ENCODE measurements around the gene MYT1. TPM values are rescaled to one million over a fixed set of nuclear protein-coding genes. Genes with fewer than 3 reads are reported as not detected.

The MYT1 gene
- total RNA-seq, 4 donors from 2014 or later = not detected

- H3K27me3 ChIP-seq = no peaks in the 10 kb centered on the region
- no peak for DNase-seq (ENCODE audit: low spot score in 2 of 2)
- TF ChIP-seq CTCF (IDR thresholded peaks at IDR 0.05) (no peak), EP300 (IDR thresholded peaks at IDR 0.05) (no peak), POLR2A (IDR thresholded peaks at IDR 0.05) (no peak)
- 45 to 53% methylated on average over 5 of the region's 5 CpGs for WGBS, 2 donors
- H3K4me1 ChIP-seq = peaks cover 0 to 47% (median 7%) of the 10 kb centered on the region in 4 donors
- H3K9me3 ChIP-seq = no peaks in the 10 kb centered on the region
- H3K36me3 ChIP-seq = peaks cover 0 to 38% (median 0%) of the 10 kb centered on the region in 3 donors
- H3K27ac ChIP-seq = no peak overlapping the region
- H3K4me3 ChIP-seq = no peak overlapping the region
Observed at GRCh38 chr20:64265201-64265600, 100.9 kb downstream of the MYT1 start.

- no peaks in the 10 kb centered on the region for H3K9me3 ChIP-seq
- no peak overlapping the region for H3K4me3 ChIP-seq
- WGBS, 2 donors = 48 to 57% methylated on average over 5 of the region's 5 CpGs
- TF ChIP-seq EP300 (IDR thresholded peaks at IDR 0.05) (no peak), POLR2A (IDR thresholded peaks at IDR 0.05) (no peak), CTCF (IDR thresholded peaks at IDR 0.05) (no peak)
- DNase-seq (ENCODE audit: low spot score in 2 of 2) = no peak
- no peaks in the 10 kb centered on the region for H3K27me3 ChIP-seq
- no peak overlapping the region for H3K27ac ChIP-seq
- H3K36me3 ChIP-seq = peaks cover 0 to 38% (median 0%) of the 10 kb centered on the region in 3 donors
- peaks cover 0 to 30% (median 0%) of the 10 kb centered on the region in 4 donors for H3K4me1 ChIP-seq
Observed at GRCh38 chr20:64266988-64267387, 102.7 kb downstream of the MYT1 start.

GRCh38 chr20:64268174-64268573 is 103.9 kb downstream of the MYT1 start:
- Histone ChIP-seq H3K27me3 (no peaks in the 10 kb centered on the region), H3K27ac (no peak overlapping the region), H3K4me3 (no peak overlapping the region), H3K9me3 (no peaks in the 10 kb centered on the region), H3K36me3 (peaks cover 0 to 34% (median 0%) of the 10 kb centered on the region in 3 donors), H3K4me1 (peaks cover 0 to 18% (median 0%) of the 10 kb centered on the region in 4 donors)
- TF ChIP-seq EP300 (IDR thresholded peaks at IDR 0.05) (no peak), POLR2A (IDR thresholded peaks at IDR 0.05) (no peak), CTCF (IDR thresholded peaks at IDR 0.05) (no peak)
- DNase-seq (ENCODE audit: low spot score in 2 of 2) = no peak
- WGBS, 2 donors = 76 to 85% methylated on average over 10 of the region's 10 CpGs

- peaks cover 0 to 45% (median 0%) of the 10 kb centered on the region in 3 donors for H3K36me3 ChIP-seq
- WGBS, 2 donors = 93 to 96% methylated on average over 53 of the region's 53 CpGs
Observed at GRCh38 chr20:64269604-64270411, 105.6 kb downstream of the MYT1 start.

More at GRCh38 chr20:64269604-64270411, 105.6 kb downstream of the MYT1 start:
- no peak for TF ChIP-seq EP300 (IDR thresholded peaks at IDR 0.05)
- TF ChIP-seq POLR2A (IDR thresholded peaks at IDR 0.05) = no peak
- no peak for TF ChIP-seq CTCF (IDR thresholded peaks at IDR 0.05)
- H3K4me3 ChIP-seq = no peak overlapping the region
- H3K27me3 ChIP-seq = no peaks in the 10 kb centered on the region
- H3K4me1 ChIP-seq = peaks cover 0 to 13% (median 0%) of the 10 kb centered on the region in 4 donors
- H3K9me3 ChIP-seq = no peaks in the 10 kb centered on the region
- H3K27ac ChIP-seq = no peak overlapping the region
- no peak for DNase-seq (ENCODE audit: low spot score in 2 of 2)

Data from tibial nerve (tissue), 4 donors.